C4-2B (cell line): Measurements from ENCODE around the gene CYP3A7.
"Not testable (repeated sequence)": the region's sequence is repeated elsewhere in the genome, so short reads cannot be mapped to it uniquely, and the experiment has no call there.

Experiments used
- CTCF ChIP-seq: fragments of 450-650 bp; conservative IDR thresholded peaks from 2 replicates; pipeline ENCODE4 v1.5.1; 2017; ENCODE audit warnings: mild to moderate bottlenecking
- ZFX ChIP-seq: fragments of 450-650 bp; IDR thresholded peaks from 2 replicates; pipeline ENCODE4 v1.6.1; 2017

- TF ChIP-seq CTCF, ZFX: not testable (repeated sequence)
Observed at GRCh38 chr7:99692563-99692962, 42.4 kb downstream of the CYP3A7 start.
